Endothelial cell (in vitro differentiated cells): ENCODE data around the gene NDUFS7. TPM values are rescaled to one million over a fixed set of nuclear protein-coding genes. Genes with fewer than 3 reads are reported as not detected.

Experiments
- DNase-seq: peaks from one replicate; pipeline ENCODE4 v3.0.0; 2021; ENCODE audit warnings: low spot score
- H3K27ac Mint-ChIP-seq: one replicate; pipeline ENCODE4 v1.8.0; 2021; ENCODE audit warnings: mixed read lengths, inconsistent platforms; ENCODE audit not compliant: unreplicated experiment
- H3K27me3 Mint-ChIP-seq: one replicate; pipeline ENCODE4 v1.8.0; 2021; ENCODE audit warnings: mild to moderate bottlenecking, moderate library complexity, mixed read lengths, inconsistent platforms; ENCODE audit not compliant: unreplicated experiment
- H3K36me3 Mint-ChIP-seq: one replicate; pipeline ENCODE4 v1.8.0; 2021; ENCODE audit warnings: mild to moderate bottlenecking, low read depth, mixed read lengths, inconsistent platforms; ENCODE audit not compliant: unreplicated experiment
- H3K4me1 Mint-ChIP-seq: one replicate; pipeline ENCODE4 v1.8.0; 2021; ENCODE audit warnings: mild to moderate bottlenecking, mixed read lengths, inconsistent platforms; ENCODE audit not compliant: unreplicated experiment
- H3K4me3 Mint-ChIP-seq: one replicate; pipeline ENCODE4 v1.8.0; 2021; ENCODE audit warnings: mild to moderate bottlenecking, mixed read lengths, inconsistent platforms; ENCODE audit not compliant: unreplicated experiment
- H3K9me3 Mint-ChIP-seq: one replicate; pipeline ENCODE4 v1.8.0; 2021; ENCODE audit warnings: mixed read lengths, inconsistent platforms; ENCODE audit not compliant: unreplicated experiment
- CTCF ChIP-seq: fragments of 200-600 bp; sonication (generic); IDR thresholded peaks from one replicate; pipeline ENCODE4 v1.5.0; 2021; ENCODE audit warnings: antibody characterized with exemption; ENCODE audit not compliant: unreplicated experiment
- total RNA-seq: library from RNA; stranded (reverse); fragmentation: NEBNext Ultra II Directional; extraction: Animal tissue kit (Norgen Biotek cat#: 25700); gene quantifications from one replicate; pipeline ENCODE4 v1.2.1, GENCODE V29; 2021; ENCODE audit not compliant: unreplicated experiment

Gene NDUFS7
- total RNA-seq, 1 donor from 2014 or later: 84.0 TPM

- Mint-ChIP-seq H3K4me1 (peaks cover 9% of the 10 kb centered on the region), H3K36me3 (peaks cover 15% of the 10 kb centered on the region), H3K4me3 (no peak overlapping the region), H3K27ac (no peak overlapping the region), H3K27me3 (peaks cover 19% of the 10 kb centered on the region), H3K9me3 (no peaks in the 10 kb centered on the region)
- DNase-seq: no peak
- no peak for TF ChIP-seq CTCF
Observed at GRCh38 chr19:1379126-1379905, 4.4 kb upstream of the NDUFS7 start.

DNA sequence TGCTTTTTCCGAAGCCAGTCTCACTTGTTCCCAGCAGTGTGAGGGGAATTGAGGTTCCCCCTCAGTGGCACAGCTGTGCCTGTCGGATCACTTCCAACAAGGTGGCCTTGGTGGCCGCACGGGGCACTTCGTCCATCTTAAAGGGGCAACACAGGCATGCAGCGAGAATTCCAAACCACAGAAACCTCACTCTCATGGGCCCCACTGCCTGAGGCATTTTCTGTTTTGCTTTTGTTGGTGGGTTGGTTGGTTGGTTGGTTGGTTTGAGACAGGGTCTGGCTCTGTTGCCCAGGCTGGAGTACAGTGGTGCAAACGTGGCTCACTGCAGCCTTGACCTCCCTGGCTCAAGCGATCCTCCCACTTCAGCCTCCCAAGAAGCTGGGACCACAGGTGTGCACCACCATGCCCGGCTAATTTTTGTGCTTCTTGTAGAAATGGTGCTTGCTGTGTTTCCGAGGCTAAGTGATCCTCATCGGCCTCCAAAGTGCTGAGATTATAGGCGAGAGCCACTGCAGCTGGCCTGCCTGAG lies 3.7 kb upstream of the NDUFS7 start:
- Mint-ChIP-seq H3K9me3 (no peaks in the 10 kb centered on the region), H3K27me3 (peaks cover 21% of the 10 kb centered on the region), H3K36me3 (peaks cover 13% of the 10 kb centered on the region), H3K27ac (no peak overlapping the region), H3K4me1 (peaks cover 10% of the 10 kb centered on the region), H3K4me3 (peak overlapping the region; percentile 31)
- DNase-seq: no peak
- no peak for TF ChIP-seq CTCF

GRCh38 chr19:1382250-1382649 lies 1.5 kb upstream of the NDUFS7 start:
- H3K27ac Mint-ChIP-seq: no peak overlapping the region
- peaks cover 21% of the 10 kb centered on the region for H3K27me3 Mint-ChIP-seq
- H3K4me3 Mint-ChIP-seq: no peak overlapping the region
- no peaks in the 10 kb centered on the region for H3K9me3 Mint-ChIP-seq
- peaks cover 8% of the 10 kb centered on the region for H3K36me3 Mint-ChIP-seq
- no peak for TF ChIP-seq CTCF
- DNase-seq: no peak
- peaks cover 10% of the 10 kb centered on the region for H3K4me1 Mint-ChIP-seq

GRCh38 chr19:1383017-1383311 lies 743 bp upstream of the NDUFS7 start:
- Mint-ChIP-seq H3K9me3 (no peaks in the 10 kb centered on the region), H3K36me3 (peaks cover 8% of the 10 kb centered on the region), H3K27me3 (peaks cover 21% of the 10 kb centered on the region), H3K4me1 (peaks cover 10% of the 10 kb centered on the region), H3K27ac (peak overlapping the region; percentile 97), H3K4me3 (peak overlapping the region; percentile 92)
- no peak for DNase-seq
- peak; percentile 12 for TF ChIP-seq CTCF

- no peak for TF ChIP-seq CTCF
- H3K4me3 Mint-ChIP-seq: peak overlapping the region; percentile 87
- H3K9me3 Mint-ChIP-seq: no peaks in the 10 kb centered on the region
- peaks cover 21% of the 10 kb centered on the region for H3K27me3 Mint-ChIP-seq
- peaks cover 10% of the 10 kb centered on the region for H3K4me1 Mint-ChIP-seq
- peaks cover 11% of the 10 kb centered on the region for H3K36me3 Mint-ChIP-seq
- H3K27ac Mint-ChIP-seq: no peak overlapping the region
- no peak for DNase-seq
Observed at GRCh38 chr19:1384085-1384462, 367 bp downstream of the NDUFS7 start.
